Large intestine (tissue), 3 donors: ENCODE measurements around the gene IL6ST. TPM values are rescaled to one million over a fixed set of nuclear protein-coding genes. Genes with fewer than 3 reads are reported as not detected.

Experiments used
- DNase-seq, 2 donors: peaks; one replicate each; pipeline versions ENCODE4 v3.0.0 to v3.0.0-alpha.2; 2013
- H3K27ac ChIP-seq: one replicate; pipeline ENCODE4 v1.5.1; 2013; ENCODE audit warnings: low read length
- H3K27me3 ChIP-seq: 2 replicates; pipeline ENCODE4 v1.6.1; 2013; ENCODE audit warnings: low read length; ENCODE audit not compliant: control insufficient read depth, insufficient read depth
- H3K36me3 ChIP-seq: 2 replicates; pipeline ENCODE4 v1.6.1; 2013; ENCODE audit warnings: low read length; ENCODE audit not compliant: control insufficient read depth, insufficient read depth
- H3K4me1 ChIP-seq: one replicate; pipeline ENCODE4 v1.6.1; 2013; ENCODE audit warnings: low read length; ENCODE audit not compliant: control insufficient read depth, insufficient read depth
- H3K4me3 ChIP-seq: one replicate; pipeline ENCODE4 v1.5.1; 2013; ENCODE audit warnings: low read length
- H3K9me3 ChIP-seq: one replicate; pipeline ENCODE4 v1.6.1; 2013; ENCODE audit warnings: mild to moderate bottlenecking, low read depth, low read length, moderate library complexity; ENCODE audit not compliant: control insufficient read depth
- WGBS: methylation state at CpG from one replicate; pipeline ENCODE4 v1.1.5; 2013; ENCODE audit warnings: low lambda C conversion rate; ENCODE audit not compliant: insufficient coverage; 5-methylcytosine and 5-hydroxymethylcytosine counted together
- polyA plus RNA-seq: library from polyadenylated mRNA; unstranded; fragments of 120-200 nt; gene quantifications from one replicate; pipeline ENCODE4 v1.2.1, GENCODE V29; 2013

The IL6ST gene
- polyA plus RNA-seq, 1 donor: 55.2 TPM

GRCh38 chr5:55913466-55914413 lies 81.0 kb downstream of the IL6ST start:
- Histone ChIP-seq H3K4me1 (peaks cover 39% of the 10 kb centered on the region), H3K36me3 (no peaks in the 10 kb centered on the region), H3K27ac (peak overlapping the region; percentile 72), H3K9me3 (no peaks in the 10 kb centered on the region), H3K4me3 (no peak overlapping the region), H3K27me3 (no peaks in the 10 kb centered on the region)
- DNase-seq: peak; percentile 15 to 73
- WGBS: 50% methylated on average over 1 of the region's 10 CpGs

GRCh38 chr5:55911784-55912653 lies 82.7 kb downstream of the IL6ST start:
- no peaks in the 10 kb centered on the region for H3K36me3 ChIP-seq
- H3K27me3 ChIP-seq: no peaks in the 10 kb centered on the region
- no peaks in the 10 kb centered on the region for H3K9me3 ChIP-seq
- H3K4me3 ChIP-seq: no peak overlapping the region
- 100% methylated on average over 1 of the region's 2 CpGs for WGBS
- DNase-seq: no peak
- no peak overlapping the region for H3K27ac ChIP-seq
- H3K4me1 ChIP-seq: peaks cover 23% of the 10 kb centered on the region

GRCh38 chr5:55908804-55909203 lies 86.0 kb downstream of the IL6ST start:
- H3K4me3 ChIP-seq: no peak overlapping the region
- H3K27ac ChIP-seq: no peak overlapping the region
- WGBS: 67% methylated on average over 1 of the region's 1 CpG
- peaks cover 10% of the 10 kb centered on the region for H3K4me1 ChIP-seq
- no peaks in the 10 kb centered on the region for H3K36me3 ChIP-seq
- no peak for DNase-seq
- H3K27me3 ChIP-seq: no peaks in the 10 kb centered on the region
- no peaks in the 10 kb centered on the region for H3K9me3 ChIP-seq

GRCh38 chr5:55907927-55908326 lies 86.8 kb downstream of the IL6ST start:
- H3K9me3 ChIP-seq: no peaks in the 10 kb centered on the region
- no peaks in the 10 kb centered on the region for H3K27me3 ChIP-seq
- H3K4me1 ChIP-seq: peaks cover 3% of the 10 kb centered on the region
- H3K27ac ChIP-seq: no peak overlapping the region
- DNase-seq: no peak
- no peaks in the 10 kb centered on the region for H3K36me3 ChIP-seq
- H3K4me3 ChIP-seq: no peak overlapping the region
- no CpG with 5 or more reads among the region's 7 CpGs for WGBS

- H3K36me3 ChIP-seq: no peaks in the 10 kb centered on the region
- no peaks in the 10 kb centered on the region for H3K27me3 ChIP-seq
- DNase-seq: no peak
- no peaks in the 10 kb centered on the region for H3K9me3 ChIP-seq
- no peak overlapping the region for H3K4me3 ChIP-seq
- 56% methylated on average over 3 of the region's 4 CpGs for WGBS
- H3K4me1 ChIP-seq: no peaks in the 10 kb centered on the region
- H3K27ac ChIP-seq: no peak overlapping the region
Observed at GRCh38 chr5:55905251-55905650, 89.5 kb downstream of the IL6ST start.

- no peaks in the 10 kb centered on the region for H3K4me1 ChIP-seq
- H3K4me3 ChIP-seq: no peak overlapping the region
- no peaks in the 10 kb centered on the region for H3K27me3 ChIP-seq
- H3K36me3 ChIP-seq: no peaks in the 10 kb centered on the region
- no peak for DNase-seq
- no peak overlapping the region for H3K27ac ChIP-seq
- no CpG with 5 or more reads among the region's 3 CpGs for WGBS
- H3K9me3 ChIP-seq: no peaks in the 10 kb centered on the region
Observed at GRCh38 chr5:55904152-55904551, 90.6 kb downstream of the IL6ST start.

GRCh38 chr5:55903121-55903701 lies 91.6 kb downstream of the IL6ST start:
- Histone ChIP-seq H3K9me3 (no peaks in the 10 kb centered on the region), H3K27ac (no peak overlapping the region), H3K27me3 (no peaks in the 10 kb centered on the region), H3K4me3 (no peak overlapping the region), H3K36me3 (no peaks in the 10 kb centered on the region), H3K4me1 (no peaks in the 10 kb centered on the region)
- DNase-seq: no peak
- no CpG with 5 or more reads among the region's 19 CpGs for WGBS

GRCh38 chr5:55902696-55903095 lies 92.1 kb downstream of the IL6ST start:
- H3K27ac ChIP-seq: no peak overlapping the region
- no peaks in the 10 kb centered on the region for H3K4me1 ChIP-seq
- DNase-seq: no peak
- H3K36me3 ChIP-seq: no peaks in the 10 kb centered on the region
- H3K27me3 ChIP-seq: no peaks in the 10 kb centered on the region
- no peak overlapping the region for H3K4me3 ChIP-seq
- no peaks in the 10 kb centered on the region for H3K9me3 ChIP-seq
- no CpG with 5 or more reads among the region's 5 CpGs for WGBS

GRCh38 chr5:55900776-55901175 lies 94.0 kb downstream of the IL6ST start:
- Histone ChIP-seq H3K9me3 (no peaks in the 10 kb centered on the region), H3K27ac (no peak overlapping the region), H3K4me1 (no peaks in the 10 kb centered on the region), H3K27me3 (no peaks in the 10 kb centered on the region), H3K36me3 (no peaks in the 10 kb centered on the region), H3K4me3 (no peak overlapping the region)
- no peak for DNase-seq

- Histone ChIP-seq H3K9me3 (no peaks in the 10 kb centered on the region), H3K27ac (no peak overlapping the region), H3K27me3 (no peaks in the 10 kb centered on the region), H3K36me3 (no peaks in the 10 kb centered on the region), H3K4me1 (no peaks in the 10 kb centered on the region), H3K4me3 (no peak overlapping the region)
- WGBS: 80% methylated on average over 1 of the region's 1 CpG
- DNase-seq: no peak
Observed at GRCh38 chr5:55900068-55900467, 94.7 kb downstream of the IL6ST start.
